CD4-positive, alpha-beta memory T cell (primary cell): ENCODE results near the gene PADI1. TPM values are rescaled to one million over a fixed set of nuclear protein-coding genes. Genes with fewer than 3 reads are reported as not detected.

Experiments
- CTCF ChIA-PET: fragments of 350-600 bp; sonication (Branson Sonifier 250); formaldehyde crosslinking; loops from one replicate; lab custom pipeline; 2021; ENCODE audit warnings: inconsistent platforms; ENCODE audit not compliant: partially characterized antibody; lab: Charles Lee
- POLR2A ChIA-PET: fragments of 350-600 bp; sonication (Branson Sonifier 250); formaldehyde crosslinking; loops from one replicate; lab custom pipeline; 2021; ENCODE audit not compliant: partially characterized antibody; lab: Charles Lee
- DNase-seq, 5 donors: peaks; one replicate each; pipeline versions ENCODE4 v3.0.0 to v3.0.0-alpha.2; 2020 to 2022; ENCODE audit warnings: mixed read lengths in 1 of 5
- H3K27ac ChIP-seq: one replicate; pipeline ENCODE4 v1.7.0; 2013; ENCODE audit warnings: low read depth, low read length
- H3K27me3 ChIP-seq: 2 replicates; pipeline ENCODE4 v1.7.0; 2013; ENCODE audit warnings: mild to moderate bottlenecking, low read length, moderate library complexity; ENCODE audit not compliant: insufficient read depth
- H3K36me3 ChIP-seq: 2 replicates; pipeline ENCODE4 v1.7.0; 2013; ENCODE audit warnings: mild to moderate bottlenecking, low read length, moderate library complexity; ENCODE audit not compliant: insufficient read depth
- H3K4me1 ChIP-seq: 2 replicates; pipeline ENCODE4 v1.7.0; 2013; ENCODE audit warnings: mild to moderate bottlenecking, low read length, moderate library complexity; ENCODE audit not compliant: insufficient read depth
- H3K4me3 ChIP-seq, 2 donors: one replicate each; pipeline ENCODE4 v1.7.0; 2013; ENCODE audit warnings: low read length in 2 of 2, mild to moderate bottlenecking in 1 of 2
- H3K9me3 ChIP-seq, 2 donors: one replicate each; pipeline ENCODE4 v1.7.0; 2013; ENCODE audit warnings: low read length in 2 of 2, control low read depth in 1 of 2; ENCODE audit not compliant: control insufficient read depth in 1 of 2
- H3K27ac Mint-ChIP-seq, 7 donors: one replicate each; pipeline ENCODE4 v1.8.0; 2020 to 2021; ENCODE audit warnings: mixed read lengths in 7 of 7, mild to moderate bottlenecking in 6 of 7, inconsistent platforms in 3 of 7, moderate library complexity in 3 of 7
- H3K27me3 Mint-ChIP-seq, 2 donors: one replicate each; pipeline ENCODE4 v1.8.0; 2020 to 2021; ENCODE audit warnings: mixed read lengths in 2 of 2
- H3K36me3 Mint-ChIP-seq, 2 donors: one replicate each; pipeline ENCODE4 v1.8.0; 2020 to 2021; ENCODE audit warnings: mixed read lengths in 2 of 2, inconsistent platforms in 1 of 2, mild to moderate bottlenecking in 1 of 2
- H3K4me1 Mint-ChIP-seq, 4 donors: one replicate each; pipeline ENCODE4 v1.8.0; 2020 to 2021; ENCODE audit warnings: mixed read lengths in 4 of 4, mild to moderate bottlenecking in 1 of 4
- H3K4me3 Mint-ChIP-seq, 8 donors: one replicate each; pipeline ENCODE4 v1.8.0; 2020 to 2021; ENCODE audit warnings: mixed read lengths in 8 of 8, mild to moderate bottlenecking in 7 of 8, moderate library complexity in 6 of 8, inconsistent platforms in 3 of 8
- H3K9me3 Mint-ChIP-seq, 8 donors: one replicate each; pipeline ENCODE4 v1.8.0; 2020 to 2021; ENCODE audit warnings: mixed read lengths in 8 of 8, mild to moderate bottlenecking in 5 of 8, inconsistent platforms in 3 of 8, moderate library complexity in 1 of 8
- intact Hi-C: fragments of 100-400 bp; cut with micrococcal nuclease; formaldehyde crosslinking; loops from one replicate; pipeline ENCODE4 v1.15.1; 2023
- polyA plus RNA-seq, 2 donors: library from polyadenylated mRNA; unstranded; fragments of 300-500 nt; fragmentation: Illumina TruSeq; gene quantifications; one replicate each; pipeline ENCODE4 v1.2.3, GENCODE V29; 2021
- total RNA-seq, 2 experiments: library from RNA; stranded (reverse); gene quantifications; one replicate each; pipeline ENCODE4 v1.2.3, GENCODE V29; 2021

Gene PADI1, protein sequence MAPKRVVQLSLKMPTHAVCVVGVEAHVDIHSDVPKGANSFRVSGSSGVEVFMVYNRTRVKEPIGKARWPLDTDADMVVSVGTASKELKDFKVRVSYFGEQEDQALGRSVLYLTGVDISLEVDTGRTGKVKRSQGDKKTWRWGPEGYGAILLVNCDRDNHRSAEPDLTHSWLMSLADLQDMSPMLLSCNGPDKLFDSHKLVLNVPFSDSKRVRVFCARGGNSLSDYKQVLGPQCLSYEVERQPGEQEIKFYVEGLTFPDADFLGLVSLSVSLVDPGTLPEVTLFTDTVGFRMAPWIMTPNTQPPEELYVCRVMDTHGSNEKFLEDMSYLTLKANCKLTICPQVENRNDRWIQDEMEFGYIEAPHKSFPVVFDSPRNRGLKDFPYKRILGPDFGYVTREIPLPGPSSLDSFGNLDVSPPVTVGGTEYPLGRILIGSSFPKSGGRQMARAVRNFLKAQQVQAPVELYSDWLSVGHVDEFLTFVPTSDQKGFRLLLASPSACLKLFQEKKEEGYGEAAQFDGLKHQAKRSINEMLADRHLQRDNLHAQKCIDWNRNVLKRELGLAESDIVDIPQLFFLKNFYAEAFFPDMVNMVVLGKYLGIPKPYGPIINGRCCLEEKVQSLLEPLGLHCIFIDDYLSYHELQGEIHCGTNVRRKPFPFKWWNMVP
- total RNA-seq (not detected), polyA plus RNA-seq (not detected)

DNA sequence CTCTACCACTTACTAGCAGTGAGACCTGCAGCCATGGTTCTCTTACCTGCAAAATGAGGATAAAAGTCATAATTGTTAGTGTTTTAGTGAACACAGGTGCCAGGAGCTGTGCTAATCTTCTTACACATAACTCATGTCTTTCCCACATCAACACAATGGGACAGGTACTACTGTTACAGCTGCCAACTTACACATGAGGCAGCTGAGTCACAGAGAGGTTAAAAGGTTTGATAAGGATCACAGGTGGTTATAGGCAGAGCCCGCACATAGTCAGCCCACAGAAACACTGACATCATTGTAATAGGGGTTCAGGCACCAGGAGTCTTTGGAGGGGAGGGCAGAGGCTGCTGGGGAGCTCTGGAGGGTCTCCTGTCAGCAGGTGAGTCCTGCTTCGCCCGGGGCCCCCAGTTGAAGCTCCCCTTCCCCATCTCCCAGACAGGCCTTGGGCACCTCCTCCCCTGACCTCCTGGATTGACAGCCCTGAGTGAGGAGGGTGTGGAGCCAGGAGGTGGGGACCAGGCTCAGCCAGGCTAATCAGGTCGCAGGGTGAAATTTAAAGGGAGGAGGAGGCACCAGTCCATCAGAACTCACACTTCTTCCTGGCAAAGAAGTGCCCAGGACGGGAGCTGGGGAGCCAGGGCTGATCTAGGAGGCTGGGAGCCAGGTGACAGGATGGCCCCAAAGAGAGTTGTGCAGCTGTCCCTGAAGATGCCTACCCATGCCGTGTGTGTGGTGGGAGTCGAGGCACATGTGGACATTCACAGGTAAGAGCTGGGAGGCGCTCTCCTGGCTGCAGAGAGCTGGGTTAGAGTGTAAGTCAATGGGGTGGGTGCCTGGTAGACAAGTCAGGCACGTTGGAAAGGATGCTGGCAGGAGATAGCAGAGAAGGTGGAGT, at the start of gene PADI1:
PADI1 (plus strand) TSS at position 583 of the 895 bp plus-strand sequence; CDS start at position 673, 90 bp downstream.
- CTCF ChIA-PET = no interaction called here
- Histone ChIP-seq H3K36me3 (no peaks in the 10 kb centered on the region), H3K27me3 (no peaks in the 10 kb centered on the region), H3K27ac (no peak within 1 kb of the TSS), H3K4me1 (peaks cover 24% of the 10 kb centered on the region), H3K9me3 (no peaks in the 10 kb centered on the region), H3K4me3 (no peak within 1 kb of the TSS)
- no peak for DNase-seq
- Mint-ChIP-seq H3K27me3 (peaks cover 7 to 10% of the 10 kb centered on the region in 2 donors), H3K9me3 (no peaks in the 10 kb centered on the region), H3K4me1 (peaks cover 23 to 67% (median 42%) of the 10 kb centered on the region in 4 donors), H3K4me3 (peak within 1 kb of the TSS in 2 of 8 donors; percentile 9 to 35), H3K36me3 (no peaks in the 10 kb centered on the region), H3K27ac (peak within 1 kb of the TSS in 2 of 7 donors; percentile 4 to 73)
- POLR2A ChIA-PET = no interaction called here
- intact Hi-C loops = no loop called here

DNA sequence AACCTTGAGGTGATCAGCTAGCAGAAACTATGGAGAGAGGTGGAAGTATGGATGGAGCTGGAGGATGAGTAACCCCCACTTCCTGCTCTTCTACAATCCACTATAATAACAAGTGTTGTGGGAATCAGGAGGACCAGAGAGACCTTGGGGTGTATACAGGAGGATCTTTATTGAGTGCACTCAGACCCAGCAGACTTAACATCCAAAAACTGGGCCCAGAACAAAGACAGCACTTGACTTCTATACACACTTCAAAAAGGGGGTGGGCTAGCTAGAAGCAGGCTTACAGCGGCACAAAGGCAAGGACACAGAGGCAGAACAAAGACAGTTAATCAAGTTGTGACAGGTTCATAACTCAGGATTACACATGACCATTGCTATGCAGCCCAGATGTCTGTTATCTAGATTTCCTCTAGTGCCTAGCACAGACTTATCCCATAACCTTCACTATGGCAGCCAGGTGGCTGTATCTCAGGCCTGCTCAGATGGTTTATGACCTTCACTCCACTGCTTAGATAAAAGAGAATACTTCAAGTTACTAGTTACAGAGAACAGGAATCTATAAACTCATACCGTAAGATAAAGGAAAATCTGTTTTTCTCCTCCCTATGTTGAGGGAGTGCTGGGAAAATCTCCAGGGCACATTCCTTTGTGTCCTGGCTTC, 49.5 kb upstream of the PADI1 start:
- POLR2A ChIA-PET = no interaction called here

DNA sequence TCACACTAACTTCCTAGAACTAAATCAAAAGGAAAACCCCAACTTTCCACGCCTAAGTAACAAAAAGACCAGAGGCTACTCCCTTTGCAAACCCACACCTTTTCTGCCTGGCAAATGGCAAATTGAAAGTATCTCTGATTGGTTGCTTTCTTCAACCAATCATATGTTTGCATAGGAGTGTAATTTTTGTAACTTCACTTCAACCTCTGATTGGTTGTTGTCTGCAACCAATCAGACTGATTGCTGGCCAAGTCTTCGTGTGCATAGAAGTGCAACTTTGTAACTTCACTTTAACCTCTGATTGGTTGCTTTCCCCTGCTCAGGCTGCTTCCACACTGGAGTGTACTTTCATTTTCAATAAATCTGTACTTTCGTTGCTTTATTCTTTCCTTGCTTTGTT, 48.8 kb upstream of the PADI1 start:
- Mint-ChIP-seq H3K36me3 (peaks cover 19 to 27% of the 10 kb centered on the region in 2 donors), H3K9me3 (peaks cover 10 to 73% (median 56%) of the 10 kb centered on the region in 8 donors), H3K27me3 (peaks cover 13 to 21% of the 10 kb centered on the region in 2 donors), H3K4me3 (no peak overlapping the region), H3K27ac (no peak overlapping the region), H3K4me1 (no peaks in the 10 kb centered on the region)
- Histone ChIP-seq H3K27me3 (no peaks in the 10 kb centered on the region), H3K4me3 (no peak overlapping the region), H3K4me1 (no peaks in the 10 kb centered on the region), H3K9me3 (peaks cover 0 to 13% of the 10 kb centered on the region in 2 donors), H3K27ac (no peak overlapping the region), H3K36me3 (no peaks in the 10 kb centered on the region)
- DNase-seq = no peak
- POLR2A ChIA-PET = no interaction called here
- CTCF ChIA-PET = no interaction called here
- intact Hi-C loops = no loop called here

More for the DNA sequence above, 49.5 kb upstream of the PADI1 start:
- Histone ChIP-seq H3K27ac (no peak overlapping the region), H3K36me3 (no peaks in the 10 kb centered on the region), H3K27me3 (no peaks in the 10 kb centered on the region), H3K4me3 (no peak overlapping the region), H3K4me1 (no peaks in the 10 kb centered on the region), H3K9me3 (peaks cover 0 to 13% of the 10 kb centered on the region in 2 donors)
- peaks cover 19 to 27% of the 10 kb centered on the region in 2 donors for H3K36me3 Mint-ChIP-seq
- peaks cover 10 to 76% (median 60%) of the 10 kb centered on the region in 8 donors for H3K9me3 Mint-ChIP-seq
- H3K27me3 Mint-ChIP-seq = peaks cover 16 to 25% of the 10 kb centered on the region in 2 donors
- no peak for DNase-seq
- H3K4me3 Mint-ChIP-seq = no peak overlapping the region
- H3K4me1 Mint-ChIP-seq = no peaks in the 10 kb centered on the region
- H3K27ac Mint-ChIP-seq = no peak overlapping the region
- intact Hi-C loops = no loop called here
- CTCF ChIA-PET = no interaction called here

DNA sequence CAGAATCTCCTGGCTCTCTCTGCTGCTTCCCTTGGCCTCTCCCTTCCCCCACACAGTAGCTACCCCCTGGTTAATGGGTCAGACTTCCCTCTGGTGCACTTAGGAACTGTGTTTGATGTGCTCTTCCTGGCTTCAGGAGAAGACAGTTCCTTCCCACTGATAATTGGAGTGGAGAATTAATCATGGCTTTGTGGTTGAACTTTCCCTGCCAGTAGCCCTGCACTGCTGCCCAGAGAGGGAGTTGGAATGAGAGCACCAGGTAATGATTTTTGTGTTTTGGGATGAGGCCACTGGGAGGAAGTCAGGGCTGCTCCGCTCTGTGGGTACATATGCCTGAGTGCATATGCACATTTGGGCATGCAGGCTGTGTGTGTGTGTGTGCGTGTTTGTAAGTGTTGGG, 46.0 kb upstream of the PADI1 start:
- ChIA-PET CTCF (no interaction called here), POLR2A (no interaction called here)
- Histone ChIP-seq H3K36me3 (no peaks in the 10 kb centered on the region), H3K9me3 (peaks cover 0 to 10% of the 10 kb centered on the region in 2 donors), H3K4me1 (no peaks in the 10 kb centered on the region), H3K4me3 (no peak overlapping the region), H3K27me3 (no peaks in the 10 kb centered on the region), H3K27ac (no peak overlapping the region)
- Mint-ChIP-seq H3K4me3 (no peak overlapping the region), H3K27me3 (peaks cover 7% of the 10 kb centered on the region in 2 donors), H3K36me3 (peaks cover 10 to 21% of the 10 kb centered on the region in 2 donors), H3K9me3 (peaks cover 8 to 47% (median 35%) of the 10 kb centered on the region in 8 donors), H3K4me1 (no peaks in the 10 kb centered on the region), H3K27ac (no peak overlapping the region)
- DNase-seq = no peak
- intact Hi-C loops = no loop called here

DNA sequence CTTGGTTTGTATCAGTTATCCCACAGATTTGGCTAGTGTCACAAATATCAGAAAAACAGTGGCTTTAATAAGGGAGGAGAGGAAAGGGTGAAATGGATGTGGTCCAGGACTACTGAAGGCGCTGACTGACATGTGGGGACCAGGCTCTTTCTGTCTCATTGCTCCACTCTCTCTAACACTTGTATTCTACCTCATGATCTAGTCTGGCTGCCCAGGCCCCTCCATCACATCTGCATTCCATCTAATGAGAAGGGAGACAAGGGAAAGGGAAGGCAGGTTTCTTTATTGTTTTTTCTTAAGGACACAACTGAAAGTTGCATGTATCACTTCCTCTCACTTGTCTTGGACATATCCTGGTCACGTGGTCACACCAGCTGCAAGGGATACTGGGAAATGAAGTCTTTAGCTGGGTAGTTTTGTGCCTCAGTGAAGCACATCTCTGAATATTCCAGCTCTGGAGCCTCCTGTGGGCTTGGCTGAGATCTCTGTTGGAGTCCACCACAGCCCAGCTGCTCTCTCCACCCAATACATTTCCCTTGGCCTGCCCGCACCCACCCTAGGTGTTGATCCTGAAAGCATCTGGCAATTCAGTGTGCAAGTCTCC, 43.7 kb upstream of the PADI1 start:
- Mint-ChIP-seq H3K9me3 (peaks cover 0 to 24% (median 13%) of the 10 kb centered on the region in 8 donors), H3K4me1 (no peaks in the 10 kb centered on the region), H3K27ac (no peak overlapping the region), H3K4me3 (no peak overlapping the region), H3K27me3 (peaks cover 3 to 4% of the 10 kb centered on the region in 2 donors), H3K36me3 (peaks cover 3 to 5% of the 10 kb centered on the region in 2 donors)
- Histone ChIP-seq H3K9me3 (no peaks in the 10 kb centered on the region), H3K4me3 (no peak overlapping the region), H3K4me1 (no peaks in the 10 kb centered on the region), H3K27me3 (no peaks in the 10 kb centered on the region), H3K27ac (no peak overlapping the region), H3K36me3 (no peaks in the 10 kb centered on the region)
- intact Hi-C loops = no loop called here
- no peak for DNase-seq
- ChIA-PET POLR2A (no interaction called here), CTCF (no interaction called here)

DNA sequence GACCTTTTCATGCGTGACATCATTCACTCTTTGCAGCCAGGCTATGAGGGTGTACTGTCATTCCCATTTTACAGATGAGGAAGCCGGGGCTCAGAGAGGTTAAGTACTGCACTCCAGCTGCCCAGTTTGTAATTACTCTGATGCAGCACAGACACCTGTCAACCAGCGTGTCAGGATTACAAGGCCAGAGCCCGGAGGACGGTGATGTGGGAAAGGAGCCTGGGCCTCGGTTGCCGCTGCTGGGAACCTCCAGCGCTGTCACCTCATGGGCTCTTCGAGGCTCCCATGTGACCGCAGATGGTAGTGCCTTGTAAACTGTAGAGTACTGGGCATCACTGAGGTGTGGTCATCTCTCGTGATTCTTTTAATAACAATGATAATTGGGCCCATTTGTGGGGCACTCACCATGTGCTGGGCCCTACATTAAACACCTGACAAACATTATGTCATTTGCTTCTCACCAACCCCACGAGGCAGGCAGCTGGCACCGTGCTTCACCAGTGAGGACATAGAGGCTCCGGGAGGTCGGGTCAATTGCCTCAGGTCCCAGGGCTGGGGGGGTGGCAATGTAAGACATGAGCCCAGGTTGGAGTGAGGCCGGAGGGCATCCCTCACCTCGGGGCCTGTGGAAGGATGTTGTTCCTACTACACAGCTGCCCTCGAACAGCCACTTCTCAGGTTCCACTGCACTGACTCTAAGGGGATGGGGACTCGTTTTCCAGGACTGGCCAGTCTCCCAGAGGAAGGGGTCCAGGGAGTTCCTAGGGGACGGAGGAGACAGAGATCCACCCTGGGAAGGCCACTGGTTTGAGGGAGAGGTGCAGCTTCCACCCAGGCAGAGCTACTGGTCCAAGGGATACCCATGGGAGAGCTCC, 42.8 kb upstream of the PADI1 start:
- Mint-ChIP-seq H3K4me1 (no peaks in the 10 kb centered on the region), H3K4me3 (no peak overlapping the region), H3K36me3 (no peaks in the 10 kb centered on the region), H3K9me3 (peaks cover 0 to 15% (median 5%) of the 10 kb centered on the region in 8 donors), H3K27ac (no peak overlapping the region), H3K27me3 (peaks cover 2 to 3% of the 10 kb centered on the region in 2 donors)
- no peak overlapping the region for H3K4me3 ChIP-seq
- H3K36me3 ChIP-seq = no peaks in the 10 kb centered on the region
- intact Hi-C loops = no loop called here
- no peak overlapping the region for H3K27ac ChIP-seq
- ChIA-PET CTCF (no interaction called here), POLR2A (no interaction called here)
- DNase-seq = no peak
- H3K27me3 ChIP-seq = no peaks in the 10 kb centered on the region
- no peaks in the 10 kb centered on the region for H3K4me1 ChIP-seq
- H3K9me3 ChIP-seq = no peaks in the 10 kb centered on the region
